H4 (cell line): ENCODE data around the gene ADISSP. TPM values are rescaled to one million over a fixed set of nuclear protein-coding genes. Genes with fewer than 3 reads are reported as not detected.

ENCODE experiments used
- DNase-seq: peaks from one replicate; pipeline ENCODE4 v3.0.0-alpha.2; 2015; ENCODE audit warnings: low spot score
- total RNA-seq: library from RNA; depleted of rRNA; stranded (reverse); fragments of >200 nt; shearing (Covaris generic); gene quantifications from 2 replicates; pipeline ENCODE4 v1.2.3, GENCODE V29; 2014

The ADISSP gene
- total RNA-seq, 1 experiment from 2014 or later, result 38.3 TPM

DNA sequence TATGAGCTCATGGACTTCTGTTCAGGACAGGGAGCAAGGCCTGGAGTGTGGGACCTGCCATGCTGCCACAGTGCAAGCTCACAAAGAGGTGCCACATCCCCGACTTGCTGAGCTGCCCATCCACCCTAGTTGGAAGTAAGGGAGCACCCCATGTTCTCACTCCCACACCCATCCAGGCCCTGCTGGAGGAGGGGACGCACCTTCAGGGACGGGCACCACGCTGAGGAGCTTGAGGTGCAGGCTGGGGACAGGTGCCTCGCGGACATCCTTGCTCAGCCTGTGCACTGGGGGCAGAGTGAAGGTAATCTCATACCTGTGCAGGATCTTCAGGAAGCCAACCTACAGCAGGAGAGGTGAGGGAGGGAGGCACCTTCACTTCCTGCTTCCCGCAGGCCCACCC lies 12.3 kb downstream of the ADISSP start:
- no peak for DNase-seq

DNA sequence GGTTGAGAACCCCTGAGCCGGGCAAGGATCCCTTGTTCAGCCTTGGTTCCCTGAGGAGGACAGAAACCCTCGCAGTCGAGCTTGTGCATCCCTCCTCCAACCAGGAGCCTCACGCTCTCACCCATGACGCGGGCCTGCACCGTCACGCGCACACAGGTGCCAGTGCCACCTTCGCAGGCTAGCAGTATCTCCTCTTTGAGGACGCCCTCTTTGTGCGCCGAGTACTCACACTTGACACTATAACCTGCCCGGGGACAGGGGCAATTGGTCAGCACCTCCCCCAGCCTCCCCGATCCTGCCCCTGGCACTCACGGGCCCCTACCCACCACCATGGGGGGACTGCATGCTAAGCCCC lies 13.3 kb downstream of the ADISSP start:
- no peak for DNase-seq

DNA sequence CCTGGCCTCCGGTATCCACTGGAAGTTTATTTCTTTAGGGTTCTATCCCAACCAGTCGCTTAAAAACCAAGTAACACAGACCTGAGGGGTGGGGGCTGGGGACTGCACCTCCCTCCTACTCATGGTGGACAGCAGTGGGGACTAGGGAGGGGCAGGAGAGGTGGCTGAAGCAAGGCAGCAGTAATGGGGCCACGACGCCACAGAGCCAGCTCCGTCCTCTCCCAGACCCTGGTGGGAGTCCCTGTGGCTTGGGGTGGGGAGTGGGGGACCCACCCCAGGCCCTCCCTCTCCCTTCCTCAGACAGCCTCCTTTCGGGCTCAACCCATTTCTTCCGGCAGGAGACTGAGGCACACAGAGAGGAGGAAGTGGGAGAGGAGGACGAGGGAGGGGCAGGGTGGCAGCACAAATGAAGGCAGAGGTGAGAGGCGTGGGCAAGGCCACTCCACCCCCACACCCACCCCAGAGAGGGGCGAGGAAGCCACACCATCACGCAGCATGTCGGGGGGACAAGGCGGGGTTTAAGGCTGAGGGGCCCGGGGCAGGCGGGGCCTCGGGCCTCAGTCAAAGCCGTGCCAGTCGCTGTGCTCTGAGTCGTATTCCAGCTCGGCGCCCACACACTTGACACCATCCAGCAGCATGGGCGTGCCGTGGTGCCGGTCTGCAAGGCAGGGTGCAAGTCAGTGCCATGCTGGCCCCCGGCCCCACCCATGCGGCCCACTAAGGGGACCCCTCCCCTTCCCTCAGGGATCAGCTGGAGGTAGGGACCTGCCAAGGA lies 13.9 kb downstream of the ADISSP start:
- DNase-seq, result no peak

DNA sequence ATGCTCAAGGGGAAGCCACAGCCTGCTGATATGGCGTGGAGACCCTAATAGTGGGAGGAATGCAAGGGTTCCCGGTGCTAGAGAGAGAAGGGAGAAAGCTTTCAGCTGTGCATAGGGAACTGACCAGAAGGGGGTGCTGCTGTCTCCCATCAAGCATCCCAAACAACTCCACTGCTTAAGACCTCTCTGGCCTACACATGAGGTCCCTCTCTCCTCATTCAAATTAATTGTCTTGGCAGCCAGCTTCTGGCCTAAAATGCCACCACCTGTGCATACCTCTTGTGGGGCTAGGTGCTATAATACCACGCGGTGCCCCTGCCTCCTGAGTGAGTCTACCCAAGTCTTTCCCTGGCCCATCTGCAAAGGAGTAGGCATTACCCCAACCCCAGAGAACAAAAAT lies 14.5 kb downstream of the ADISSP start:
- peak; percentile 49 for DNase-seq

DNA sequence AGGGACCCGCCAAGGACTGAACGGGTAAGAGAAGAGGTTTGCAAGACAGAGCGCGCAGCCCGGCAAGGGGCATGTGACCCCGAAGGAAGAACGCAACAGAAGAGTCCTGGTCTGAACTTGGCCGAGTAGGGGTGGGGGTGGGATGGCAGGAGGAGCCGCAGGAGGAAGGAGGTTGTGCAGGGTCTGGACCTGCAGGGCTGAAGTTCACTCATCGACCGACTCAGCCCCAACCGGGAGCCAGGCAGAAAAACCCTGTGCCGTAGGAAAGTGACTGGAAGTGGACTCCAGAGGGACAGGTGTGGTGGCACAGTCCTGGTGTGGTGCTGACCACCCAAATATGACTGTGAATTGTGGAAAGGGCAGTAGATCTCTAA lies 15.2 kb downstream of the ADISSP start:
- DNase-seq, result no peak

DNA sequence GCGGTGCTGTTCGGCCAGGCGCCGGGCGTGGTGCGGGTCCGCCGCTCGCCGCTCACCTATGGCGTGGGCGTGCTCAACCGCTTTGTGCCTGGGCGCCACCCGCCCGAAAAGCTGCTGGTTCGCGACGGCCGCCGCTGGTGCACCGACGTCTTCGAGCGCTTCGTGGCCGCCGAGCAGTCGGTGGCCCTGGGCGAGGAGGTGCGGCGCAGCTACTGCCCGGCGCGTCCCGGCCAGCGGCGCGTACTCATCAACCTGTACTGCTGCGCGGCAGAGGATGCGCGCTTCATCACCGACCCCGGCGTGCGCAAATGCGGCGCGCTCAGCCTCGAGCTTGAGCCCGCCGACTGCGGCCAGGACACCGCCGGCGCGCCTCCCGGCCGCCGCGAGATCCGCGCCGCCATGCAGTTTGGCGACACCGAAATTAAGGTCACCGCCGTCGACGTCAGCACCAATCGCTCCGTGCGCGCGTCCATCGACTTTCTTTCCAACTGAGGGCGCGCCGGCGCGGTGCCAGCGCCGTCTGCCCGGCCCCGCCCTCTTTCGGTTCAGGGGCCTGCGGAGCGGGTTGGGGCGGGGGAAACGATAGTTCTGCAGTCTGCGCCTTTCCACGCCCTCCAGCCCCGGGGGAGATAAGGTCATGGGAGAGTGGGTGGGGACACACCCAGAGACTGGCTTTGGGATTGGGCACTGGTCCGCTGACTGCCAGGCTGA lies 15.7 kb downstream of the ADISSP start:
- DNase-seq, result no peak

DNA sequence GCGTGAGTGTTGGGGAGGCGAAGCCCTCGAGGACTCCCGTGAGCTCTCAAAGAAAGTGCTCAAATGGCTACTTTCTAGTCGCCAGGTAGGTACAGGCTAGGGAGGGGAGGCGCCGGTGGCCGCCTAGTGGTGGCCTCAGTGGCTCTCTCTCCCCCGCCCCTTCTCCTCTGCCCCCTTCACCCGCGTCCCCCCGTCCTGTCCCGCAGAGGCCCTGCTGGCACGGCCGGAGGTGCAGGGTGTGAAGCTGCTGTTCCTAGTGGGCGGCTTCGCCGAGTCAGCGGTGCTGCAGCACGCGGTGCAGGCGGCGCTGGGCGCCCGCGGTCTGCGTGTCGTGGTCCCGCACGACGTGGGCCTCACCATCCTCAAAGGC lies 16.3 kb downstream of the ADISSP start:
- no peak for DNase-seq

DNA sequence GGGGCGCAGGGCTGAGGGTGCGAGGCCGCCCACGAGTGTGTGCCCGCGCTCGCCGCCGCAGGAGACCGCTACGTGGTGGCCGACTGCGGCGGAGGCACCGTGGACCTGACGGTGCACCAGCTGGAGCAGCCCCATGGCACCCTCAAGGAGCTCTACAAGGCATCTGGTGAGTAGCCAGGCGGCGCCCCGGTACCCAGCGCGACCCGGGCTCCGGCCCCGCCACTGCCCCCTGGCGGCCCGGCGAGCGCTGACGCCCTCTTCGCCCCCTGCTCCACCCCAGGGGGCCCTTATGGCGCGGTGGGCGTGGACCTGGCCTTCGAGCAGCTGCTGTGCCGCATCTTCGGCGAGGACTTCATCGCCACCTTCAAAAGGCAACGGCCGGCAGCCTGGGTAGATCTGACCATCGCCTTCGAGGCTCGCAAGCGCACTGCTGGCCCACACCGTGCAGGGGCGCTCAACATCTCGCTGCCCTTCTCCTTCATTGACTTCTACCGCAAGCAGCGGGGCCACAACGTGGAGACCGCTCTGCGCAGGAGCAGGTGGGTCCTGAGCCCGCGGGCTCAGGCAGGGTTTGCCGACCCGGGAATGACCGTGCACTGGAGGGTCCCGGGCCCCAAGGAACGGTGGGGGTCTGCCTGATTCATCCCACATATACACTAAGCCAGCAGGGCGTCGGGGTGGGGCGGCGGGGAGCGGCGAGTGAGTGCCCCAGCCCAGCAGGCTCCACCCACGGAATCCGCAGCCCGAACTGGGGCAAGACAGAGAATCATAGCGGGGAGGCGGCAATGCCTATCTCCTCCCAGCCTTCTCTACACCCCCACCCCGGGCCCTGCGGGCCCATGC lies 17.6 kb downstream of the ADISSP start:
- no peak for DNase-seq

DNA sequence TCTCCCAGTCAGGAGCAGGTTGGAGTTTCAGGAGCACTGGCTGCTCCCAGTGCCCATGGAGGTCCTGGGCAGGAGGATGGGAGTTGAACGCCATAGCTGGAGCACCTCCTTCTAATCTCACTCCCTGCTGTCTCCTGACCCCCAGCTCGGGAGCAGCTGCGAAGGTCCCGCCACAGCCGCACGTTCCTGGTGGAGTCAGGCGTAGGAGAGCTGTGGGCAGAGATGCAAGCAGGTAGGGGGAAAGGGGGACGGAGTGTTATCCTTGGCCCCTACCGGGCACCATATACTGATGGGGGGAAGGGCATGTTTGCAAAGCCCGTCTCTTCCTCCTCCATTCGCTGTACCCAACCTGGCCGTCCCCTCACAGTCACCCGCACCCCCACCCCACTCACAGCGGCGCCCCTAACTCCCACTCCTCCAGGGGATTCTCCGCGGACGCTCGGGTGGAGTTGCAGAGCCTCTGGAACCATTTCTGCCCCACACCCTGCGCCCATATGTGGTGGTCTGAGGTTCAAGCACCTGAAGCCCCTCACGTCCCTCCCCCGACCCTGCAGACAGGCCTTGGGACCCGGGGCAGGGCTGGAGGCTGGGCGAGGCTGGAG lies 18.4 kb downstream of the ADISSP start:
- DNase-seq, result no peak

DNA sequence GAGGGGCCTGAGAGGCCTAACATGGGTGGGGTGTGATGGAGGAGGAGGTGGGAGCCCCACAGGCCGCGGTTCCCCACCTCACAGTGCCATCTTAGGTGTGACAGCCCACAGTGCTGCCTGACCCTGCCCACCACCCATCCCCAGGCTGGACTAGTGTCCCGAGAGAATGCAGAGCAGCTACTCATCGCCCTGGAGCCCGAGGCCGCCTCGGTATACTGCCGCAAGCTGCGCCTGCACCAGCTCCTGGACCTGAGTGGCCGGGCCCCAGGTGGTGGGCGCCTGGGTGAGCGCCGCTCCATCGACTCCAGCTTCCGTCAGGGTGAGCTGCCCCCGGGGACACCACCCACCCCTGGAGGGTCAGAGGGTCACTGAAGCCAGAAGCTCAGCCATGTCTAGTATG lies 19.5 kb downstream of the ADISSP start:
- DNase-seq, result no peak

DNA sequence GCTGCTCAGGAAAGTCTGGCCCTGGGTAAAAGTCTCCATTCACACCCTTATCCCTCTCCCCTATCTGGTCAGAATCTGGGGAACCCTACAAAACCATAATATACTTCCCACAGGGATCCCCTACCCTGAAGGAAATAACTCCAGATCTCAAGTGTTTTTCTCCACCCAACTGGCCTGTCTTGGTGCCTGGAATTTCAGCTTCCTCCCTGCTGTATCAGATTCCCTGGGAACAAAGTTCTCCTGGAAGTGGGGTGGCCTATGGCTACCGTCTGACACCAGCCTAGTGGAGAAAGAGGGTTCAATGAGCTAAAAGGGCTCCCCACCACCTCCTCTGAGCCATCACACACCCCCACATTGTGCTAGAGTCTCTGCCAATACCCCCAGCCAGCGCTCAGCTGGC lies 20.1 kb downstream of the ADISSP start:
- DNase-seq, result no peak

DNA sequence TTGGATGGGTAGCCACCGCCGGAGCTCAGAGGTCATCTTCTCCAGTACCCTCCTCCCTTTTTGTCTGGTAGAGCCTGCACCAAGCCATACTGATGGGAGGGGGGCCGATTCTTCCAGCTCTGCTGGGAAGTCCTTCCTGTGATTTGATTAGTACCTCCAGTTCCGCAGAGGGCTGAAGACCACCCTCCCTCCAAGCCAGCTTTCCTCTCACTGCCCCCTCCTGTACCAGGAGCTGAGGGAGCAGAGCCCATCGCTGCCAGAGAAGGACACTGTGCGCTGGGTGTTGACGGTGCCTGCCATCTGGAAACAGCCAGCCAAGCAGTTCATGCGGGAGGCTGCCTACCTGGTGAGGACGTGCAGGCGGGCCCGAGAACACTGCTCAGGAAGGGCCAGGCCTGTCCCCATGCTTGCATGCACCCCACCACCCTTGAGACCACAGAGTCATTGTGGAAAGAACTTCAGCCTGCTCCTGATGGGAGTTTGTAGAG lies 21.8 kb downstream of the ADISSP start:
- no peak for DNase-seq

DNA sequence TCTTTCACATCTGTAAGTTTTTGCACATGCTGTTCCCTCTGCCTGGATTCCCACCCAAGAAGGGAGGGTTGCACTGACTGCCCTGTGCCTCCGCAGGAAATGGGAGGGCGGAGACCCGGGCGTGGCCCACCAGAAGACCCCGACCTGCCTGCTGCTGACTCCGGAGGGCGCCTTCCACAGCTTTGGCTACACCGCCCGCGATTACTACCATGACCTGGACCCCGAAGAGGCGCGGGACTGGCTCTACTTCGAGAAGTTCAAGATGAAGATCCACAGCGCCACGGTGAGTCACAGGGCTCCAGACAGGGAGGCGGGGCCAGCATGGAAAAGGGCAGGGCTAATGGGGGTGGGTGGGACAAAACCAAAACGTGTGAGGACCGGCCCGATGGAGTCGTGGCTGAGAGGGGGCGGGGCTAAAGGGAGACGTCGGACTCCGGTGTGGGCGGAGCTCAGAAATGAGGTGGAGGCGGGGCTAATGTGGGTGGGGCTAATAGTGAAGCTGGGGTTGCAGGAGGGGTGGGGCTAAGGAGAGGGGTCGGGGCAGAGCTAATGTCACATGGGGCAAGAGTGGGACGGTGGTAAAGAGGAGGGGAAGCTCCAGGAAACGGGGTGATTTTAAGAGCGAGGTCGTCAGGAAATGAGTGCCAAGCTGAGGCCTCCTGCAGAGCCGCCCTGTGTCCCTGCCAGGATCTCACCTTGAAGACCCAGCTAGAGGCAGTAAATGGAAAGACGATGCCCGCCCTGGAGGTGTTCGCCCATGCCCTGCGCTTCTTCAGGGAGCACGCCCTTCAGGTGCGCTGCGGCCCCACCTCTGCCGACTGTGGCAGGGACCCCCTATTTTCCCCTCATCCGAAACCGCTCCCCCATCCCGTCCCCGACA lies 22.5 kb downstream of the ADISSP start:
- DNase-seq, result peak; percentile 49

DNA sequence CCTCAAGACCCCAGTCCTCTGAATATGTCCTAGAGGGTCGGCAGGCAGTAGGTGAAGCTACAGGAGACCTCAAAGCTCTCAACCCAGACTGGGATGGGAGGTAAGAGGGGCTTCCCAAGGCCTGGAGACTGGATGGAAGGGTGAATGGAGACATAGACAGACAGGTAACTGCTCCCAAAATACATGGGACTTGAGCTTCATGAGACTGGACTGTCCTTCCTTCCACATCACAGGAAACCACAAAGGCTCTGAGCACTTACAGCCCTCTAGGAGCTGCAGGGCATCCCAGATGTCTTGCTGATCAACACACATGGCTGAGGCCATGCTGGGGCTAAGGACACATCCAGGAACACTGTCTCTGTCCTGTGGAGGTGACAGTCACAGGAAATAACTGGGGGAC lies 23.5 kb downstream of the ADISSP start:
- no peak for DNase-seq

DNA sequence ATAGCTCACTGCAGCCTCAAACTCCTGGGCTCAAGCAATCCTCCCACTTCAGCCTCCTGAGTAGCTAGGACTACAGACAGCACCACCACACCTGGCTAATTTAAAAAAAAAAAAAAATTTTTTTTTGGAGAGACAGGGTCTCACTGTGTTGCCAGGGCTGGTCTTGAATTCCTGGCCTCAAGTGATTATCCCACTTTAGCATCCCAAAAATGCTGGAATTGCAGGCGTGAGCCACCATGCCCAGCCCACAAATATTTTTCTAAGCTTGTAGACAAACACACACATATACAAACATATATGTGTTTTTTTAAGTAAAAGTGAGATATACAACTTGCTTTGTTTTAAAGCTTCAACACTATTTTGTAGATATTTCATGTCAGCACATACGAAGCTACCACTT lies 24.3 kb downstream of the ADISSP start:
- DNase-seq, result no peak

DNA sequence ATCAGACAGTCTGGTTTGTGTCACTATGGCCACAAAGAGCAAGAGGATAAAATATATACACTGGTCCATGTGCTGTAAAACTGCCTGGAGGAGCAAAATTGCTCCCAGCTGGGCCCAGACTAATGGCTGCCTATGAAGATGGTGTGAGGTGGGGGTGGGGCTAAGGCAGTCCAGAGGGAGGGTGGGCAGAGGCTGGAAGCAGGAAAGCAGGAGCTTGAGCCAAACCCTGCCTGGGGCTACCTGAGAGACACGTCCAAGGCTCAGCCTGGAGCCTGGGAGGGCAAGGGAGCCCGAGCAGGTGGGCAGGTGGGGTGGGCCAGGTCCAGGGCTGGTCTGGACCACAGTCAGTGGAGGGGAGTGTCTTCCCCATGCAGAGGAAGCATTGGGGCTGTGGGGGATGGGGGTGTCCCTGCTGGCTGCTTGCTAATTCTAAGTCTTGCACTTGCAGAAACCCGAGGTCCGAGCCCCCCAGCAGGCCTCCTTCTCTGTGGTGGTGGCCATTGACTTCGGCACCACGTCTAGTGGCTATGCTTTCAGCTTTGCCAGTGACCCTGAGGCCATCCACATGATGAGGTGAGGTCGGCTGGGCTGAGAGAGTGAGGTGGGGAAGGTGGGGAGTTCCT lies 25.6 kb downstream of the ADISSP start:
- DNase-seq, result no peak

DNA sequence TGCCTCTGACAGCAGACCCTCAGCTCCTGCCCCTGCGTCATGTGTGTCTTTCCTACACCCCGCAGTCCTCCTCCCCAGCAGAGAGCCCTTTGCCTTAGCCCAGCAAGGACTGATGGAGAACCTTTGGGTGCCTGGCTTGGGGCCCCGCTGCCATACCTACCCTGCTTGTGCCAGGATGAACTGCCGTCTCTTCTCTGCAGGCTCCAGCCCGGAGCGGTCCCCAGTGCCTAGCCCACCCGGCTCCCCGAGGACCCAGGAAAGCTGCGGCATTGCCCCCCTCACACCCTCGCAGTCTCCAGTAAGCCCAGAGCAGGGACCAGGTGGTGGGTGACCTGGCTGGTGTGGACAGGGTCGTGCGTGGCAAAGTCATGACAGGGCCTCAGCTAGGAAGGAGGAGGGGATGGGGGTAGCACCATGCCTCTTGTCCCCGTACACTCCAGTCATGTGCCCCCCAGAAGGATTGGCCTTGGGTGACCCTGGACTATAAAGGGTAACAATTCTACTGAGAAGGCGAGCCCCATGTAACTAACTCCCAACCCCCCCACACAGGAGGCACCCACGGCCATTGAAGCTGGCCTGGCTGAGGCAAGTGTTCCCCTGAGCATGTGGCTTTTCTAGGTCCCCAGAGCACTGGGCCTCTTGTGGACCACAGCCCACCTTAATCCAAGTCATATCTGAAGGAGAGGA lies 26.8 kb downstream of the ADISSP start:
- DNase-seq, result no peak

DNA sequence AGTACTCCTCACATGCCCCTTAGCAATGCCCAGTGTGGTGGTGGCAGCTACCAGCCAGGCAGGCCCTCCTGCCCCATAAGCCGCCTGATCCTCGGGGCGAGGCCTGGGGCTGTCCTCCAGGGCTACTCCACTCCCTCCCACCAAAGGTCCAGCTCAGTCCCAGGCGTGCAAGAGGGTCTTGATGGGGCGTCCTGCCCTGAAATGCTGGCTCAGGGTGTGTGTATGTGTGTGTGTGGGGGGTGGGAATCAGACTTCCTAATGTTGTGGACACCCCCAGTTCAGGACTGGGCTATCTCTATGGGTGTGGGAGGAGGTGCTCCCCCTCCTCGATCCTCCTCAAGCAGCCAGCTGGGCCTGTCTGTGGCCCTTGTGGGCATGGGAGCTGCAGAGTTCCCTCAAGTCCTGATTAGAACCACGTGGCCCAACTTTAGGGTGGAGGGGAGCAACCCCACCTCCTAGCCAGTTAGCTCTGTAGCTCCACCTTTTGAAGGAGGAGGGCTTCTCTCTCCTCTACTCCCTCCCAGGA lies 27.6 kb downstream of the ADISSP start:
- no peak for DNase-seq

DNA sequence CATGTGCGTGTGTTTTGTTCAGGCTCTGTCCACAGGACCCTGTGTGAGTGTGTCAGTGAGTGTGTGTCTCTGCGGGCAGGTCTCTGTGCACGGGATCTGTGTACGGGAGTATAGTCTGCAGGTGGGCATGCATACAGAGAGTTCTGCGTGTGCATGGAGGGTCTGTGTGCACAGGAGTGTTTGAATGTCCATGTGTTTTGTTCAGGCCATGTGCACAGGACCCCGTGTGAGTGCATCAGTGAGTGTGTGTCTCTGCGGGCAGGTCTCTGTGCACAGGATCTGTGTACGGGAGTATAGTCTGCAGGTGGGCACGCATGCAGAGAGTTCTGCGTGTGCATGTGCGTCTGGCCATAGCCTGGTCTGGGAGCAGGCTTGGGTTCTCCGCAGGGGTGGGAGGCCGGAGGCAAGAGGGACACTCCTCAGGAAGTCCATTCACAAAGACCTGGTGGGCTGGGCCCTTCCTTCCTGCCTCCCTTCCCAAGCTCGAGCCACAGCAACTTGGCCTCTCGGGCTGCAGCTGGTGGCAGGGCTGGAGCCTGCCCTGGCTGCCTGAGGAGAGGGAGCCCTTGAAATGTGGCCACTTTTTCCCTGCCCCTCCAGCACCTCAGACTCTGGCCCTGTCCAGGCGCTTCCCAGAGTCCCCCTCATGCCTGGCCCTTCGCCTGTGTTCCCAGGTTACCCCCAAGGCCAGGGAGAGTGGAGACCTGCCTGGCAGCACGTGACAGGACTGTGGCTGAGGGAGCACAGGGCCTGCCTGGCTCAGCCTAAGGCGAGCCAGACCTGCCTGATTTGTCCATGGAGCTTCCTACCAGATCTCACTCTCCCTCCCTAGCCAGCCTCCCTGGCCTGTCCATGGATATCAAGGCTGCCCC lies 28.3 kb downstream of the ADISSP start:
- DNase-seq, result no peak
